Esophagus squamous epithelium (tissue), 4 donors: ENCODE results near the gene EPAS1.

Experiments used
- CTCF ChIP-seq, 6 experiments: fragments of 450-650 bp in 4 of 6; fragments of 200-600 bp in 2 of 6; sonication (generic) in 2 of 6; IDR thresholded peaks; one replicate each; pipeline ENCODE4 v1.5.1; 2016 to 2019; ENCODE audit warnings: antibody characterized with exemption in 6 of 6, mild to moderate bottlenecking in 4 of 6, moderate library complexity in 4 of 6
- POLR2A ChIP-seq, 4 donors: fragments of 450-650 bp; IDR thresholded peaks; one replicate each; pipeline ENCODE4 v1.6.1; 2017; ENCODE audit warnings: antibody characterized with exemption in 4 of 4, mild to moderate bottlenecking in 4 of 4, moderate library complexity in 3 of 4

GRCh38 chr2:46296840-46297545 lies at the start of gene EPAS1:
- TF ChIP-seq CTCF (IDR thresholded peaks at IDR 0.05), result peak in 1 of 6 experiments; percentile 0
- peak in 2 of 4 donors; percentile 86 to 88 for TF ChIP-seq POLR2A (IDR thresholded peaks at IDR 0.05)
